ENCODE results near the gene ARL3.

The ARL3 gene

GRCh38 chr10:102649797-102650654 lies 64.2 kb downstream of the ARL3 start:
- no peak for DNase-seq

GRCh38 chr10:102648889-102649796 lies 65.1 kb downstream of the ARL3 start:
- no peak for DNase-seq

- DNase-seq, result no peak
These were observed 65.8 kb downstream of the ARL3 start for GRCh38 chr10:102648269-102648888.

GRCh38 chr10:102647443-102648268 lies 66.5 kb downstream of the ARL3 start:
- no peak for DNase-seq

- no peak for DNase-seq
These were observed 67.4 kb downstream of the ARL3 start for GRCh38 chr10:102646610-102647442.

- peak; percentile 77 for DNase-seq
These were observed 68.2 kb downstream of the ARL3 start for GRCh38 chr10:102645741-102646609.

- no peak for DNase-seq
These were observed 68.8 kb downstream of the ARL3 start for GRCh38 chr10:102645388-102645740.

- peak; percentile 81 for DNase-seq
These were observed 69.4 kb downstream of the ARL3 start for GRCh38 chr10:102644646-102645387.

- DNase-seq, result no peak
These were observed 70.0 kb downstream of the ARL3 start, which contains the start of gene TRIM8 for GRCh38 chr10:102644066-102644645. Gene TRIM8 (plus strand): TSS chr10:102644479. CDS start chr10:102644618, 139 bp downstream.

GRCh38 chr10:102643336-102644065 lies 70.7 kb downstream of the ARL3 start:
- no peak for DNase-seq

- no peak for DNase-seq
These were observed 71.4 kb downstream of the ARL3 start for GRCh38 chr10:102642736-102643335.

GRCh38 chr10:102641880-102642735 lies 72.1 kb downstream of the ARL3 start:
- DNase-seq, result peak; percentile 81

GRCh38 chr10:102641402-102641801 lies 72.8 kb downstream of the ARL3 start:
- no peak for DNase-seq

GRCh38 chr10:102639537-102639936 lies 74.7 kb downstream of the ARL3 start:
- no peak for DNase-seq

GRCh38 chr10:102635377-102635776 lies 78.8 kb downstream of the ARL3 start:
- DNase-seq, result no peak

GRCh38 chr10:102634686-102635085 lies 79.5 kb downstream of the ARL3 start:
- DNase-seq, result no peak

- DNase-seq, result no peak
These were observed 80.3 kb downstream of the ARL3 start for GRCh38 chr10:102633848-102634247.
